NT2/D1 (cell line): ENCODE measurements around the gene MAGED4B.

ENCODE experiments used
- SUZ12 ChIP-seq: IDR thresholded peaks from 2 replicates; pipeline ENCODE4 v1.6.1; 2011; ENCODE audit not compliant: insufficient read length, insufficient read depth; ENCODE audit errors: extremely low read depth
- ZNF274 ChIP-seq: IDR thresholded peaks from 2 replicates; pipeline ENCODE4 v1.6.1; 2011; ENCODE audit warnings: mild to moderate bottlenecking, low read depth, low read length

- no peak for TF ChIP-seq ZNF274
- no peak for TF ChIP-seq SUZ12
Measured at GRCh38 chrX:52015794-52016193, 53.2 kb downstream of the MAGED4B start.
